Measurements from ENCODE around the gene DUS1L. TPM values are rescaled to one million over a fixed set of nuclear protein-coding genes. Genes with fewer than 3 reads are reported as not detected.
A peak's percentile ranks its signal among the peaks of the same experiment; 100 is the strongest.

Gene DUS1L
- total and polyA plus RNA-seq, 2 experiments from 2014 or later = 66.0 to 122 TPM

DNA sequence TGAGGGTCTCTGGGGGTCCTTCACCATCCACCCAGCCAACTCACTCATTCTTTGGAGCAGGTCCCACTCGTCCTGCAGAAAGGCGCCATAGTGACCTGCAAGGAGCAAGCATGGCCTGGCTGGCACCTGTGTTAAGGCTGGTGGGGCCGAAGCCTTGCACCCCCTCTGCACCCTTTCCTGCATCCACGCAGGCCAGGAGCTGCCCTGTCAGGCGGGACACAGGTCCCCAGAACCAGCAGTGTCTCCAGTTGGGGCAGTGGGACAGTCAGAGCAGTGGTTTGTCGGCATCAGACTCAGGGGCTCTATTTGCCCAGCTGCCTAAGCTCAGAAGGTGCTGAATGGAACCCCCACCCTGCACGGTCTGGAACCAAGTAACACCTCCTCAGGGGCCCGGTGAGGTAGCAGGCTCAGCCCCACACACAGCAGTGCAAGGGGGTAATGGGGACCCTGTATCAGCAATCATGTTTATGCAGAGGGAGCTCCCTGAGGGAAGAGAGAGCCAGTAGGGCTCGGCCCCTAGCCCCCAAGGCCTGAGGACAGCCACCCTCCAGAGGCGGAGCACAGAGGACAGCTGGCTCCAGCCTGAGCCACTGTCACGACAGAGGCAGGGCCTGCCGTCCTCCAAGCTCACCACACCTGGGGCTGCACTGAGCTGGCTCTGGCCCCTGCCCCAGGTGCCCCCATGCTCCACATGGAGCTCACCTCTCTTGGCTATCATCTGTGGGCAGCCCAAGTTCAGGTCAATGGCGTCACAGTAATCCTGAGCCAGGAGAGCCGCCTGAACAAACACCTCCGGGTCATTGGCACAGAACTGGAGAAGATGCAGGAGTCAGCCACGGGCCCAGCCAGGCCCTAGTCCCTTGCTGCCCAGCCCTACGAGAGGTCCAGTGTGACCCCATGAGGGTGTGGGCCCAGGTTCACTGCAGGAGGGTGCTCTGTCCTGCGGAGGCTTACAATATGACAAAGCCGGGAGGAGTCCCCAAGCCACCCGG, 1.9 kb downstream of the DUS1L start:
- no peak for DNase-seq (ENCODE audit: low spot score)
- no peaks in the 10 kb centered on the region for H3K9me2 ChIP-seq (ENCODE audit: insufficient read depth)
- ATAC-seq = no peak
- no peaks in the 10 kb centered on the region for H3K79me2 ChIP-seq (replicated peaks; ENCODE audit: insufficient read depth)
- H3K4me1 Mint-ChIP-seq = peaks cover 4% of the 10 kb centered on the region; the same call in 2 of the 3 replicates
- peaks cover 5% of the 10 kb centered on the region for H3K27me3 Mint-ChIP-seq (ENCODE audit: insufficient read depth, low read depth, poor library complexity)
- no peaks in the 10 kb centered on the region for H3K27me3 ChIP-seq (ENCODE audit: insufficient read depth)
- no peak overlapping the region for H3K27ac Mint-ChIP-seq
- peaks cover 4% of the 10 kb centered on the region for H3K36me3 Mint-ChIP-seq (ENCODE audit: low read depth)
- no peak overlapping the region for H3K4me3 ChIP-seq
- TF ChIP-seq EZH2 (IDR thresholded peaks at IDR 0.05; ENCODE audit: low read depth, unreplicated experiment) (no peak), JUNB (IDR thresholded peaks at IDR 0.05; ENCODE audit: unreplicated experiment) (no peak), EZH2phosphoT487 (IDR thresholded peaks at IDR 0.05; ENCODE audit: unreplicated experiment) (no peak), NANOG (IDR thresholded peaks at IDR 0.05; ENCODE audit: borderline replicate concordance) (no peak), POLR2AphosphoS5 (IDR thresholded peaks at IDR 0.05; ENCODE audit: low read depth) (no peak), ZNF114 (CRISPR knock-in tag; IDR thresholded peaks at IDR 0.05) (no peak), CREB1 (CRISPR knock-in tag; IDR thresholded peaks at IDR 0.05; ENCODE audit: low read depth) (no peak), ZNF331 (CRISPR knock-in tag; IDR thresholded peaks at IDR 0.05; ENCODE audit: low read depth) (no peak), STAT1 (IDR thresholded peaks at IDR 0.05; ENCODE audit: unreplicated experiment) (no peak)
- TF ChIP-seq, protein P1, sequence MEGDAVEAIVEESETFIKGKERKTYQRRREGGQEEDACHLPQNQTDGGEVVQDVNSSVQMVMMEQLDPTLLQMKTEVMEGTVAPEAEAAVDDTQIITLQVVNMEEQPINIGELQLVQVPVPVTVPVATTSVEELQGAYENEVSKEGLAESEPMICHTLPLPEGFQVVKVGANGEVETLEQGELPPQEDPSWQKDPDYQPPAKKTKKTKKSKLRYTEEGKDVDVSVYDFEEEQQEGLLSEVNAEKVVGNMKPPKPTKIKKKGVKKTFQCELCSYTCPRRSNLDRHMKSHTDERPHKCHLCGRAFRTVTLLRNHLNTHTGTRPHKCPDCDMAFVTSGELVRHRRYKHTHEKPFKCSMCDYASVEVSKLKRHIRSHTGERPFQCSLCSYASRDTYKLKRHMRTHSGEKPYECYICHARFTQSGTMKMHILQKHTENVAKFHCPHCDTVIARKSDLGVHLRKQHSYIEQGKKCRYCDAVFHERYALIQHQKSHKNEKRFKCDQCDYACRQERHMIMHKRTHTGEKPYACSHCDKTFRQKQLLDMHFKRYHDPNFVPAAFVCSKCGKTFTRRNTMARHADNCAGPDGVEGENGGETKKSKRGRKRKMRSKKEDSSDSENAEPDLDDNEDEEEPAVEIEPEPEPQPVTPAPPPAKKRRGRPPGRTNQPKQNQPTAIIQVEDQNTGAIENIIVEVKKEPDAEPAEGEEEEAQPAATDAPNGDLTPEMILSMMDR (conservative IDR thresholded peaks at IDR 0.05; ENCODE audit: low read depth in 2 of 2) = no peak
- TF ChIP-seq, protein P2, sequence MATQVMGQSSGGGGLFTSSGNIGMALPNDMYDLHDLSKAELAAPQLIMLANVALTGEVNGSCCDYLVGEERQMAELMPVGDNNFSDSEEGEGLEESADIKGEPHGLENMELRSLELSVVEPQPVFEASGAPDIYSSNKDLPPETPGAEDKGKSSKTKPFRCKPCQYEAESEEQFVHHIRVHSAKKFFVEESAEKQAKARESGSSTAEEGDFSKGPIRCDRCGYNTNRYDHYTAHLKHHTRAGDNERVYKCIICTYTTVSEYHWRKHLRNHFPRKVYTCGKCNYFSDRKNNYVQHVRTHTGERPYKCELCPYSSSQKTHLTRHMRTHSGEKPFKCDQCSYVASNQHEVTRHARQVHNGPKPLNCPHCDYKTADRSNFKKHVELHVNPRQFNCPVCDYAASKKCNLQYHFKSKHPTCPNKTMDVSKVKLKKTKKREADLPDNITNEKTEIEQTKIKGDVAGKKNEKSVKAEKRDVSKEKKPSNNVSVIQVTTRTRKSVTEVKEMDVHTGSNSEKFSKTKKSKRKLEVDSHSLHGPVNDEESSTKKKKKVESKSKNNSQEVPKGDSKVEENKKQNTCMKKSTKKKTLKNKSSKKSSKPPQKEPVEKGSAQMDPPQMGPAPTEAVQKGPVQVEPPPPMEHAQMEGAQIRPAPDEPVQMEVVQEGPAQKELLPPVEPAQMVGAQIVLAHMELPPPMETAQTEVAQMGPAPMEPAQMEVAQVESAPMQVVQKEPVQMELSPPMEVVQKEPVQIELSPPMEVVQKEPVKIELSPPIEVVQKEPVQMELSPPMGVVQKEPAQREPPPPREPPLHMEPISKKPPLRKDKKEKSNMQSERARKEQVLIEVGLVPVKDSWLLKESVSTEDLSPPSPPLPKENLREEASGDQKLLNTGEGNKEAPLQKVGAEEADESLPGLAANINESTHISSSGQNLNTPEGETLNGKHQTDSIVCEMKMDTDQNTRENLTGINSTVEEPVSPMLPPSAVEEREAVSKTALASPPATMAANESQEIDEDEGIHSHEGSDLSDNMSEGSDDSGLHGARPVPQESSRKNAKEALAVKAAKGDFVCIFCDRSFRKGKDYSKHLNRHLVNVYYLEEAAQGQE (IDR thresholded peaks at IDR 0.05; ENCODE audit: unreplicated experiment) = no peak
- TF ChIP-seq, protein P3, sequence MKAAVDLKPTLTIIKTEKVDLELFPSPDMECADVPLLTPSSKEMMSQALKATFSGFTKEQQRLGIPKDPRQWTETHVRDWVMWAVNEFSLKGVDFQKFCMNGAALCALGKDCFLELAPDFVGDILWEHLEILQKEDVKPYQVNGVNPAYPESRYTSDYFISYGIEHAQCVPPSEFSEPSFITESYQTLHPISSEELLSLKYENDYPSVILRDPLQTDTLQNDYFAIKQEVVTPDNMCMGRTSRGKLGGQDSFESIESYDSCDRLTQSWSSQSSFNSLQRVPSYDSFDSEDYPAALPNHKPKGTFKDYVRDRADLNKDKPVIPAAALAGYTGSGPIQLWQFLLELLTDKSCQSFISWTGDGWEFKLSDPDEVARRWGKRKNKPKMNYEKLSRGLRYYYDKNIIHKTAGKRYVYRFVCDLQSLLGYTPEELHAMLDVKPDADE (IDR thresholded peaks at IDR 0.05) = no peak
- TF ChIP-seq, protein P4, sequence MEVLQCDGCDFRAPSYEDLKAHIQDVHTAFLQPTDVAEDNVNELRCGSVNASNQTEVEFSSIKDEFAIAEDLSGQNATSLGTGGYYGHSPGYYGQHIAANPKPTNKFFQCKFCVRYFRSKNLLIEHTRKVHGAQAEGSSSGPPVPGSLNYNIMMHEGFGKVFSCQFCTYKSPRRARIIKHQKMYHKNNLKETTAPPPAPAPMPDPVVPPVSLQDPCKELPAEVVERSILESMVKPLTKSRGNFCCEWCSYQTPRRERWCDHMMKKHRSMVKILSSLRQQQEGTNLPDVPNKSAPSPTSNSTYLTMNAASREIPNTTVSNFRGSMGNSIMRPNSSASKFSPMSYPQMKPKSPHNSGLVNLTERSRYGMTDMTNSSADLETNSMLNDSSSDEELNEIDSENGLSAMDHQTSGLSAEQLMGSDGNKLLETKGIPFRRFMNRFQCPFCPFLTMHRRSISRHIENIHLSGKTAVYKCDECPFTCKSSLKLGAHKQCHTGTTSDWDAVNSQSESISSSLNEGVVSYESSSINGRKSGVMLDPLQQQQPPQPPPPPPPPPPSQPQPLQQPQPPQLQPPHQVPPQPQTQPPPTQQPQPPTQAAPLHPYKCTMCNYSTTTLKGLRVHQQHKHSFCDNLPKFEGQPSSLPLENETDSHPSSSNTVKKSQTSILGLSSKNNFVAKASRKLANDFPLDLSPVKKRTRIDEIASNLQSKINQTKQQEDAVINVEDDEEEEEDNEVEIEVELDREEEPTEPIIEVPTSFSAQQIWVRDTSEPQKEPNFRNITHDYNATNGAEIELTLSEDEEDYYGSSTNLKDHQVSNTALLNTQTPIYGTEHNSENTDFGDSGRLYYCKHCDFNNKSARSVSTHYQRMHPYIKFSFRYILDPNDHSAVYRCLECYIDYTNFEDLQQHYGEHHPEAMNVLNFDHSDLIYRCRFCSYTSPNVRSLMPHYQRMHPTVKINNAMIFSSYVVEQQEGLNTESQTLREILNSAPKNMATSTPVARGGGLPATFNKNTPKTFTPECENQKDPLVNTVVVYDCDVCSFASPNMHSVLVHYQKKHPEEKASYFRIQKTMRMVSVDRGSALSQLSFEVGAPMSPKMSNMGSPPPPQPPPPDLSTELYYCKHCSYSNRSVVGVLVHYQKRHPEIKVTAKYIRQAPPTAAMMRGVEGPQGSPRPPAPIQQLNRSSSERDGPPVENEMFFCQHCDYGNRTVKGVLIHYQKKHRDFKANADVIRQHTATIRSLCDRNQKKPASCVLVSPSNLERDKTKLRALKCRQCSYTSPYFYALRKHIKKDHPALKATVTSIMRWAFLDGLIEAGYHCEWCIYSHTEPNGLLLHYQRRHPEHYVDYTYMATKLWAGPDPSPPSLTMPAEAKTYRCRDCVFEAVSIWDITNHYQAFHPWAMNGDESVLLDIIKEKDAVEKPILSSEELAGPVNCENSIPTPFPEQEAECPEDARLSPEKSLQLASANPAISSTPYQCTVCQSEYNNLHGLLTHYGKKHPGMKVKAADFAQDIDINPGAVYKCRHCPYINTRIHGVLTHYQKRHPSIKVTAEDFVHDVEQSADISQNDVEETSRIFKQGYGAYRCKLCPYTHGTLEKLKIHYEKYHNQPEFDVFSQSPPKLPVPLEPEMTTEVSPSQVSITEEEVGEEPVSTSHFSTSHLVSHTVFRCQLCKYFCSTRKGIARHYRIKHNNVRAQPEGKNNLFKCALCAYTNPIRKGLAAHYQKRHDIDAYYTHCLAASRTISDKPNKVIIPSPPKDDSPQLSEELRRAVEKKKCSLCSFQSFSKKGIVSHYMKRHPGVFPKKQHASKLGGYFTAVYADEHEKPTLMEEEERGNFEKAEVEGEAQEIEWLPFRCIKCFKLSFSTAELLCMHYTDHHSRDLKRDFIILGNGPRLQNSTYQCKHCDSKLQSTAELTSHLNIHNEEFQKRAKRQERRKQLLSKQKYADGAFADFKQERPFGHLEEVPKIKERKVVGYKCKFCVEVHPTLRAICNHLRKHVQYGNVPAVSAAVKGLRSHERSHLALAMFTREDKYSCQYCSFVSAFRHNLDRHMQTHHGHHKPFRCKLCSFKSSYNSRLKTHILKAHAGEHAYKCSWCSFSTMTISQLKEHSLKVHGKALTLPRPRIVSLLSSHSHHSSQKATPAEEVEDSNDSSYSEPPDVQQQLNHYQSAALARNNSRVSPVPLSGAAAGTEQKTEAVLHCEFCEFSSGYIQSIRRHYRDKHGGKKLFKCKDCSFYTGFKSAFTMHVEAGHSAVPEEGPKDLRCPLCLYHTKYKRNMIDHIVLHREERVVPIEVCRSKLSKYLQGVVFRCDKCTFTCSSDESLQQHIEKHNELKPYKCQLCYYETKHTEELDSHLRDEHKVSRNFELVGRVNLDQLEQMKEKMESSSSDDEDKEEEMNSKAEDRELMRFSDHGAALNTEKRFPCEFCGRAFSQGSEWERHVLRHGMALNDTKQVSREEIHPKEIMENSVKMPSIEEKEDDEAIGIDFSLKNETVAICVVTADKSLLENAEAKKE (CRISPR knock-in tag; IDR thresholded peaks at IDR 0.05) = no peak
- no peak overlapping the region for H3K27ac ChIP-seq (ENCODE audit: low read depth)
- H3K4me1 ChIP-seq (ENCODE audit: insufficient read depth) = no peaks in the 10 kb centered on the region
- no peaks in the 10 kb centered on the region for H3K9me3 Mint-ChIP-seq
- H3K4me3 Mint-ChIP-seq = peak overlapping the region; percentile 72
- no peaks in the 10 kb centered on the region for H4K20me1 ChIP-seq (replicated peaks; ENCODE audit: insufficient read depth)
- H3F3A ChIP-seq (replicated peaks; ENCODE audit: low read depth) = peaks cover 7% of the 10 kb centered on the region; the same call in 1 of the 2 replicates
- no peaks in the 10 kb centered on the region for H3K36me3 ChIP-seq (ENCODE audit: insufficient read depth)
- H2AFZ ChIP-seq = no peak overlapping the region
- H3K4me2 ChIP-seq = no peak overlapping the region

Measured in GM23338 (cell line).